Neural cell (in vitro differentiated cells): Measurements from ENCODE around the gene MYEF2. TPM values are rescaled to one million over a fixed set of nuclear protein-coding genes. Genes with fewer than 3 reads are reported as not detected.

Experiments
- H2AFZ ChIP-seq: fragments of 200-600, 300-800 bp; sonication (generic), shearing (Covaris generic); 2 replicates; pipeline ENCODE4 v1.6.0; 2014; ENCODE audit warnings: low read depth, mild to moderate bottlenecking, antibody characterized with exemption, low read length, moderate library complexity
- H3F3A ChIP-seq: fragments of 200-600 bp; shearing (Covaris generic); 2 replicates; pipeline ENCODE4 v1.6.1; 2016; ENCODE audit warnings: mild to moderate bottlenecking, moderate library complexity, mixed read lengths, antibody characterized with exemption, low read length; ENCODE audit not compliant: insufficient read depth, poor library complexity, severe bottlenecking
- H3K27ac ChIP-seq: fragments of 200-600, 300-800 bp; sonication (generic), shearing (Covaris generic); 2 replicates; pipeline ENCODE4 v1.5.1; 2014; ENCODE audit warnings: mild to moderate bottlenecking, low read length, moderate library complexity
- H3K27me3 ChIP-seq: fragments of 300-800, 200-600 bp; sonication (generic), shearing (Covaris generic); 2 replicates; pipeline ENCODE4 v1.6.0; 2014; ENCODE audit warnings: mild to moderate bottlenecking, low read depth, low read length, moderate library complexity; ENCODE audit not compliant: insufficient read depth
- H3K36me3 ChIP-seq: fragments of 300-800, 200-600 bp; sonication (generic), shearing (Covaris generic); 2 replicates; pipeline ENCODE4 v1.5.1; 2014; ENCODE audit warnings: mild to moderate bottlenecking, antibody characterized with exemption, low read length, moderate library complexity; ENCODE audit not compliant: insufficient read depth
- H3K4me2 ChIP-seq: fragments of 300-800, 200-600 bp; sonication (generic), shearing (Covaris generic); 2 replicates; pipeline ENCODE4 v1.6.0; 2014; ENCODE audit warnings: mild to moderate bottlenecking, low read length
- H3K4me3 ChIP-seq: fragments of 300-800, 200-600 bp; sonication (generic), shearing (Covaris generic); 2 replicates; pipeline ENCODE4 v1.5.1; 2014; ENCODE audit warnings: mild to moderate bottlenecking, low read length, moderate library complexity
- H3K79me2 ChIP-seq: fragments of 200-600 bp; shearing (Covaris generic); replicated peaks from 2 replicates; pipeline ENCODE4 v1.6.0; 2014; ENCODE audit warnings: mild to moderate bottlenecking, low read length, moderate library complexity; ENCODE audit not compliant: insufficient read depth
- H3K9ac ChIP-seq: fragments of 300-800, 200-600 bp; sonication (generic), shearing (Covaris generic); 2 replicates; pipeline ENCODE4 v1.6.1; 2016; ENCODE audit warnings: mild to moderate bottlenecking, low read length, mixed read lengths
- H3K9me2 ChIP-seq: fragments of 200-600 bp; shearing (Covaris generic); 2 replicates; pipeline ENCODE4 v1.6.1; 2016; ENCODE audit warnings: mild to moderate bottlenecking, low read length, mixed read lengths; ENCODE audit not compliant: insufficient read depth
- H3K9me3 ChIP-seq: fragments of 200-600, 300-800 bp; sonication (generic), shearing (Covaris generic); 2 replicates; pipeline ENCODE4 v1.6.1; 2016; ENCODE audit warnings: mild to moderate bottlenecking, mixed run types, low read length, moderate library complexity, mixed read lengths
- H4K20me1 ChIP-seq: fragments of 200-600 bp; shearing (Covaris generic); 2 replicates; pipeline ENCODE4 v1.6.1; 2016; ENCODE audit warnings: mild to moderate bottlenecking, mixed run types; ENCODE audit not compliant: insufficient read depth
- CTCF ChIP-seq: fragments of 450-650 bp; IDR thresholded peaks from 2 replicates; pipeline ENCODE4 v1.5.1; 2014; ENCODE audit warnings: antibody characterized with exemption, mild to moderate bottlenecking, moderate library complexity; ENCODE audit not compliant: poor library complexity, severe bottlenecking
- EP300 ChIP-seq: fragments of 450-650 bp; conservative IDR thresholded peaks from 2 replicates; pipeline ENCODE4 v1.6.1; 2014; ENCODE audit warnings: antibody characterized with exemption, mild to moderate bottlenecking, moderate library complexity; ENCODE audit not compliant: poor library complexity, severe bottlenecking
- EZH2 ChIP-seq: fragments of 200-600, 300-800 bp; shearing (Covaris generic), sonication (generic); IDR thresholded peaks from 2 replicates; pipeline ENCODE4 v1.6.1; 2014; ENCODE audit warnings: antibody characterized with exemption, low read length, borderline replicate concordance, mild to moderate bottlenecking; ENCODE audit not compliant: insufficient read depth, poor library complexity, severe bottlenecking
- MXI1 ChIP-seq: fragments of 450-650 bp; conservative IDR thresholded peaks from 2 replicates; pipeline ENCODE4 v1.6.1; 2014; ENCODE audit warnings: antibody characterized with exemption, mild to moderate bottlenecking; ENCODE audit not compliant: poor library complexity, severe bottlenecking
- POLR2AphosphoS5 ChIP-seq: IDR thresholded peaks from 2 replicates; pipeline ENCODE4 v1.6.1; 2012
- RAD21 ChIP-seq: fragments of 450-650 bp; conservative IDR thresholded peaks from 2 replicates; pipeline ENCODE4 v1.6.1; 2014; ENCODE audit warnings: antibody characterized with exemption, mild to moderate bottlenecking, moderate library complexity
- REST ChIP-seq: IDR thresholded peaks from 2 replicates; pipeline ENCODE4 v1.6.1; 2012; ENCODE audit warnings: borderline replicate concordance
- SMC3 ChIP-seq: fragments of 450-650 bp; conservative IDR thresholded peaks from 2 replicates; pipeline ENCODE4 v1.6.1; 2014; ENCODE audit warnings: antibody characterized with exemption, mild to moderate bottlenecking, moderate library complexity; ENCODE audit not compliant: poor library complexity
- TAF1 ChIP-seq: IDR thresholded peaks from 2 replicates; pipeline ENCODE4 v1.6.1; 2012; ENCODE audit warnings: low read depth
- polyA plus RNA-seq: library from polyadenylated mRNA; depleted of rRNA; stranded (reverse); fragments of >200 nt; gene quantifications from 2 replicates; pipeline ENCODE4 v1.2.3, GENCODE V29; 2014

Gene MYEF2
- polyA plus RNA-seq, 1 donor from 2014 or later: 176 TPM

DNA sequence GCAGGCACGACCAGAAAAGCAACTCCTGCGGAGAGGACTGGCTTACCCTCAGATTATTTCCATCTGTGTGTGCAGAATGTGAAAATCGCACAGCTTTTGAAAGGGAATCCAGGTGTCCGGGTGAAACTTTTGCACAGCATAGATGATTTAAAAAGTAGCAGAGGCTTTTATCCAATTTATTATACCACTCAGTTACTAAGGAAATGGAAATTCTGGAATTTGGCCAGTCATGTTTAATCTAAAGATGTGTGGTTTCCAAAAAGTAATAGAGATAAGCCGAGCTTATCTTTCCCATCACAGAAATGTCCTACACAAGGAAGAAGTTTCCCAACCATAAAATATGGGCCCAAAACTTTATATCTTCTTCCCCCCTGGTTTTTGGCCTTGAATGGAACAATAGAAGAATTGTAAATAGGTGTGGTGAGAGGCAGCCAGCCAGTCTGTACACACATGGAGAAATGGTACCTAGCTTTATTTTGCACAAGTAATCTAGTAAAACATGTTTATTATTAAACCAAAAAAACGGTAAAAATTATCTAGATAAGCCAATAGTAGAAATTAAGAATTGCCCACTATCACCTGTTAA, 76.6 kb downstream of the MYEF2 start:
- no peak overlapping the region for H3K4me2 ChIP-seq
- no peaks in the 10 kb centered on the region for H3K9me3 ChIP-seq
- no peak for TF ChIP-seq REST
- no peak for TF ChIP-seq CTCF
- no peak for TF ChIP-seq RAD21
- no peak for TF ChIP-seq EZH2
- no peak for TF ChIP-seq SMC3
- no peak for TF ChIP-seq TAF1
- TF ChIP-seq EP300: no peak
- no peak for TF ChIP-seq POLR2AphosphoS5
- TF ChIP-seq MXI1: no peak
- H3K27me3 ChIP-seq: no peaks in the 10 kb centered on the region
- no peaks in the 10 kb centered on the region for H4K20me1 ChIP-seq
- no peaks in the 10 kb centered on the region for H3K9me2 ChIP-seq
- H3K9ac ChIP-seq: no peak overlapping the region
- H3F3A ChIP-seq: no peaks in the 10 kb centered on the region
- H3K27ac ChIP-seq: no peak overlapping the region
- no peaks in the 10 kb centered on the region for H3K79me2 ChIP-seq
- no peak overlapping the region for H3K4me3 ChIP-seq
- no peak overlapping the region for H2AFZ ChIP-seq
- no peaks in the 10 kb centered on the region for H3K36me3 ChIP-seq

DNA sequence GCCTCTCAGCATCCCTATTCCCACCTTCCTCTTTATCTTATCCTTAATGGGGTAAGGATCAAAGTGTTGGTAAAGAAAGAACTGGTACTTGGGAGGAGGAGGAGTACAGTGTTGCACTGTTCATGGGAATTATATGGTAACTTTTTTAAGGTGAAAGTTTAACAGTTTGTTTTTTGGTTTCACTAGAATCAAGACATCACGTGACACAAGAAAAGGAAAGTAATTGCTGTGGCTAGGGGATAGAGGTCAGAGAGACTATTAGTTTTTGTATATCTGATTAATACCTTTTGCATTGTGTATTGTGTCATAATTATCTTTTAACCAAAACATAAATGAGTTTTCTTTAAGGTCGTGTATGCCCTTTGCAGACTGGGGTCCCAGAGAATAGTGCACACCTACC, 80.8 kb downstream of the MYEF2 start:
- no peak overlapping the region for H3K4me3 ChIP-seq
- TF ChIP-seq CTCF: no peak
- no peak for TF ChIP-seq RAD21
- TF ChIP-seq SMC3: no peak
- TF ChIP-seq EZH2: no peak
- no peak for TF ChIP-seq MXI1
- TF ChIP-seq TAF1: no peak
- no peak for TF ChIP-seq EP300
- no peak for TF ChIP-seq REST
- TF ChIP-seq POLR2AphosphoS5: no peak
- H3K27me3 ChIP-seq: no peaks in the 10 kb centered on the region
- no peaks in the 10 kb centered on the region for H3K9me2 ChIP-seq
- no peaks in the 10 kb centered on the region for H4K20me1 ChIP-seq
- H3K27ac ChIP-seq: no peak overlapping the region
- H3F3A ChIP-seq: no peaks in the 10 kb centered on the region
- H2AFZ ChIP-seq: no peak overlapping the region
- no peak overlapping the region for H3K9ac ChIP-seq
- no peak overlapping the region for H3K4me2 ChIP-seq
- H3K36me3 ChIP-seq: no peaks in the 10 kb centered on the region
- H3K79me2 ChIP-seq: no peaks in the 10 kb centered on the region
- no peaks in the 10 kb centered on the region for H3K9me3 ChIP-seq
